ENCODE results near the gene RPA1.
"Not testable (repeated sequence)": the region's sequence is repeated elsewhere in the genome, so short reads cannot be mapped to it uniquely, and the experiment has no call there.

The RPA1 gene

DNA sequence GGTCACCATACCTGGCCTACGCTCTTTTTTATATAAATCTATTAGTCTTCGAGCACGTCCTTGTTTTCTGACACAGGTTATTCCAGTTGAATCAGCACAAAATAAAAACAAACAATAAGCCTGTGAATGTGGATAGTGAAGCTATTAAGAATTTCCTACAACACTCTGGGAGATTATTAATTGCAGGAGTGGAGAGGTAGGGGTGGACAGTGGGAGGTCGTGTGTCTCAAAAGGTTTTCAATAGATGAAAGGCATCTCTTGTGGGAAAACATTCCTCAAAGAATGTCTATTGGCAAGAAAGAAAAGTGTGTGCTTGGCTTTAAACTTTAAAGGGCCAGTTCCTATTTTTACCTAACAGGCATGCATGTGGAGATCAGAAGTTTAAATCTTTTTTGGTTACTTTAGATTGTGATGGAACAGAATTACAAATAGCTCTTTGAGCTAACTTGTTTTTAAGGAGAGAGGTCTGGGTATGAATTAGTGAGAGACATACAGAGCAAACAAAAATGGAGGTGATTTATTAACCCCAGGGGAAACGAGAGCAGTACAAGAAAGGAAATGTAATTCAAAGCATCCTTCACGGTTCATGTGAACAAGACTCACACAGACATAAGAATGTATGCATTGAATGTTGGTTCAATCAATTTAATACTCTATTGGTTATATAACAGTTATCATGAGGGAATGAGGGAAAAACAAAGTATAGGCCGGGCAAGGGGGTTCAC, 9.1 kb upstream of the RPA1 start:
- no peak for DNase-seq

GRCh38 chr17:1829216-1829591, 601 bp upstream of the RPA1 start:
- no peak for DNase-seq

DNA sequence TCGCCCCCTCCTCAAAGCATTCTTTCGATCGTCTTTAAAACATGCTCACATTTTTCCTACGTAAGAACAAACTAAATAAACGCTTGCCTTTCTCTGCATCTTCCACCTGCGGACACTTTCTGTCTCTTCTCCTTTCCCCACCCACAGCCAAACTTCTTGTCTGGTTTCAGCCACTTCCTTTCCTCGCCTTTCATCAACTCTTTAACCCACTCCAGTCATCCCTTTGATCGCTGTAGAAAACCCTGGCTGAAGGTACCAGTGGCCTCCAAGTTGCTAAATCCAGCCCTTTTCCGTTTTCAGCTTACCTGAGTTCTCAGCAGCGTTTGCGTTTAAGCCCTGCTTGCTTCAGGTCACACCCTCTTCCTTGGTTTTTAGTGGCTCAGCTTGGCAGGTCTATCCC, 483 bp downstream of the RPA1 start:
- DNase-seq, result no peak

- peak; percentile 34 for DNase-seq
Observed at GRCh38 chr17:1834380-1835149, 4.8 kb downstream of the RPA1 start.

- no peak for DNase-seq
Observed at GRCh38 chr17:1839516-1839915, 9.7 kb downstream of the RPA1 start.

DNA sequence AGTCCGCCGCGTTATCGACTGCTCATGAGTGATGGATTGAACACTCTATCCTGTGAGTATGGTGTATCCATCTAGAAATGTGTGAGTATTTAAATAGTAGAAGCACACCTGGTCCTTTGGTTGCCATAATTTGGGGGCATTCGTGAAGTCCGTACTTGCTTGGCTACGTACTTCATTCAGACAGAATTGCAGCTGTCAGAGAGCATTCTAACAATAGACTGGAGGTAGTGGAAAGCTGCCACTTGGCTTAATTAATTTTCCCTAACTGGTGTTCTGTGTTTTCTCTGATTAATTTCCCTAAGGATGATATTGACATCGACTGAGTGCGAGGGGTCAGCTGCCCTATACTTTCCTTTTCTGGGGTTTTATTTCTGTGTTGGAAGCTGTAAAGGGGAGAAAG, 14.1 kb downstream of the RPA1 start:
- no peak for DNase-seq

GRCh38 chr17:1847191-1847590, 17.4 kb downstream of the RPA1 start:
- no peak for DNase-seq

DNA sequence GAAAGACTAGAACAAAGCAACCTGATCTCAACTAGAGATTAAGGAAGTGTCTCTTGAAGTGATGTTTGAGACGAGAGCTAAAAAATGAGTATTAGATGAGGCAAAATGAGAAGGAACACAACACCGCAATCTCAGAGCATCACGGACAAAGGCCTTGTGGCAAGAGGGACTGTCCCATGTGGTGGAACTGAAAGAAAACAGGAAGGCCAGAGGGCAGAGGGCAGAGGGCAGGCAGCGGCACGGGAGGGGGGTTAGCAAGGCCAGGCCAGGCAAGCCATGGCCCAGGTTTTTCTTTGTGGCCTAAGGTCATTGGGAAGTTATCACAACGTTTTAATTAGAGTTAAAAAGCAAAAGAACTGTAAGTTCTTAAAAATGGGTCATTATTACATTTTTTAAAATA, 22.5 kb downstream of the RPA1 start:
- no peak for DNase-seq

- no peak for DNase-seq
Observed at GRCh38 chr17:1853698-1854097, 23.9 kb downstream of the RPA1 start.

GRCh38 chr17:1856462-1856861, 26.7 kb downstream of the RPA1 start:
- DNase-seq, result not testable (repeated sequence)

GRCh38 chr17:1860978-1861377, 31.2 kb downstream of the RPA1 start:
- no peak for DNase-seq

DNA sequence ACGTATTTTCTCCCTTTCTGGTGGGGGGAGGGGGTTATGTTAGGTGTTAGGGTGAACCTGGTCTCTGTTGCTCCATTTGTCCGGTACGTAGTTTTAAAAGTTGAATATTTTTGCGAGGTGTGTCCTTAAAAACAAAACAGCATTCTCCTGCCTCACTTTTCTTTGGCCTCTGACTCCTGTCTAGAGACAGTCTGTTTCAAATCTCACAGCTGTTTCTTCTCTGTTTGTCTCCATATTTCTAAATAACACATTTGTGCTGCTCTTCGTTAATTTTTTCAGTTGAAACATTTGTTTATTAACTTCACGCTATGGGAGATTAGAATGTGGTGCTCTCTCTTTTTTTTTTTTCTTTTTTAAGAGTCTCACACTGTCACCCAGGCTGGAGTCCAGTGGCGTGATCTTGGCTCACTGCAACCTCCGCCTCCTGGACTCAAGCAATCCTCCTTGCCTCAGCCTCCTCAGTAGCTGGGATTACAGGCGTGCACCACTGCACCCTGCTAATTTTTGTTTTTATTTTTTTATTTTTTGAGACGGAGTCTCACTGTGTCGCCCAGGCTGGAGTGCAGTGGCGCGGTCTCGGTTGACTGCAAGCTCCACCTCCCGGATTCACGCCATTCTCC, 31.7 kb downstream of the RPA1 start:
- no peak for DNase-seq

GRCh38 chr17:1865252-1866037, 35.6 kb downstream of the RPA1 start:
- DNase-seq, result no peak

DNA sequence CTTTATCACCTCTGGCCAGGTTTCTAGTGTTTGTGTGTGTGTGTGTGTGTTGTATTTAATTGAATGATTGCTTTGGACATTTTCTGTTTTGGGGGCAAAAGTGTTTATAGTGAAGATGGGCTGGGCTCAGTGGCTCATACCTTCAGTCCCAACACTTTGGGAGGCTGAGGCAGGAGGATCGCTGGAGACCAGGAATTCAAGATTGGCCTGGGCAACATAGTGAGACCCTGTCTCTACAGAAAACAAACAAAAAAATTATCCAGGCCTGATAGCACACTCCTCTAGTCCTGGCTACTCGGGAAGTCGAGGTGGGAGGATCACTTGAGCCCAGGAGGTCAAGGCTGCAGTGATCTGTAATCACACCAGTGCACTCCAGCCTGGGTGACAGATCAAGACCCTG, 37.5 kb downstream of the RPA1 start:
- DNase-seq, result no peak

DNA sequence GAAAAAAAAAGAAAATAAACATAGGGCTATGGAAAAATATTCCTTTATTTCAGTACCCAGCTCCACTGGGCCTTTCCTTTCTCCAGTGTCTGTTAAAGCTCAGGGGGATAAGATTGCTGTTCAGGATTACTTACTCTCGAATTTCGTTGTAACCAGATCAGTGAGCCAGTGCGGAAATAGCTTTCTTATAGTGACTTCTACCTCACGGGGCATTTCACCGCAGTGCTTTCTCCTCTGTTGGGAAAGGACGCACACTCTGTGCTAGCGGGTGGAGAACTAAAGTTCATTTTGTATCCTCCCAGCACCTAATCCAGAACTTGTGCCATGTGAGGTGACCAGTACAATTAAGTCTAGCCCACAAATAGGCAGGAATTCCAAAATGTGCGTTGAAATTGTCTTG, 38.3 kb downstream of the RPA1 start:
- no peak for DNase-seq

DNA sequence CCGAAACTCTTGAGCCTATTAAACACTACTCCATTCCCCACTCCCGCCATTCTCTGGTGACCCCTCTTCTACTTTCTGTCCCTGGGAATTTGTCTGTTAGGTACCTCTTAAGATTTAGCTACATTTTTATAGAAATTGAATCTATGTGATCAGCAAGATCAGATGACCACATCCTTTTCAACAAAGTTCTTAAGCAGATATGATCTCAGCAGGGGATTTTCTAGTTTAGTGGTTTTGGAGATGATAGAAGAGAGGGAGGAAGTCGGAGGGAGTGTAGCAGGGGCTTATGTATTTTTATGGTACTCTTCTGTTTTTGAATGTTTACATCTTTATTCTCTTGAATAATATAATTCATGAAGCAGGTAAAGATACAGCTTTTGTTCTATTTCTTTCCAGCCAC, 40.8 kb downstream of the RPA1 start:
- no peak for DNase-seq

DNA sequence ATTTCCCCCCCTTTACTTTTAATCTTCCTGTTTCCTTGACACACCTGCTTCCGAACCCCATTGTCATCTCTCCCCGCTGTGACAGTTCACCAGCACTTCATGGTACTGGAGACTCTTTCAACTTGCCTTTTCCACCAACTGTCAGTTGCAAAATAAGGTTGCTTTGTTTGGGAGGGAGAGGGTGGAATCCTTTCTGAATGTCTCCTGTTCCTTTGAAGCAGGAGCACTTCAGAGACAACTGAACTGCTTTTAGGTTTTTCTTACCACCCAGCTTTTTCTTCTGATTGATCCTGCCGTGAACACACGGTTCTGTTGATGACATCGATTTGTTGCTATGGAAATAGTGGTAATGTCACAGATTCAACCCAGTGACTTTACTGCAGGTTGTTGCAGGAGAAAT, 42.0 kb downstream of the RPA1 start:
- DNase-seq, result no peak

- DNase-seq, result no peak
Observed at GRCh38 chr17:1872254-1872653, 42.4 kb downstream of the RPA1 start.

DNA sequence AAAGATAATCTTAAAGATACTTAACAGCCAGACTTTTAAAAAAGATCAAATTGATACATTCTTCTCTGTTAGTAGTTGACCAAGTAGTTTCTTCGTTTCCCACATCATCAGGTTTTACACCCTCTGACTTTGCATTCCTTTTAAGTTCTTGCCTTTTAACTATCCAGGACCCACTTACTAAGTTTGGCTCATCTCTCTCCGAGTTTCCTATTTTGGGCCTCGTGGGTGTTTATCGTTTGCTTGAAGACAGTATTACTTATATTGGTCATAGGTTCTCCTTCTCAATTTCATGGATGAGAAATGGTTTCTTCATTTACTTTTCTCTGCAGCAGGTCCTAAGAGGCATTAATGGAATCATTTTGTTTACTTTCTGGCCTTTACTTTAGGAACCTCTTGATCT, 43.2 kb downstream of the RPA1 start:
- DNase-seq, result no peak

- DNase-seq, result no peak
Observed at GRCh38 chr17:1873418-1873817, 43.6 kb downstream of the RPA1 start.

DNA sequence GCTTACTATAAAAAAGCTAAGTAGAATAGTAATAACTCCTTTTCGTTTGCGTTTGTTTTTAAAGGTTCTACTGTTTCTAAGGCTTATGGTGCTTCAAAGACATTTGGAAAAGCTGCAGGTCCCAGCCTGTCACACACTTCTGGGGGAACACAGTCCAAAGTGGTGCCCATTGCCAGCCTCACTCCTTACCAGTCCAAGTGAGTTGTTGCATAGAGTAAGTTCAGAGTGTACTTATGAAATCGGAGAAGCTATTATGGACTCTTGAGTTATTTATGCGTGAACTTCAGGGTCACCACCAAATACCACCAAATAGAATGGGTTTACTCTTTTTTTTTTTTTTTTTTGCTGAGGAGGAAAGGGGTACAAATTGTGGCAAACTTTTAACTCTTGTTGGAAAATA, 45.8 kb downstream of the RPA1 start:
- no peak for DNase-seq

GRCh38 chr17:1878419-1879121, 48.8 kb downstream of the RPA1 start:
- peak; percentile 13 for DNase-seq

Measured in stimulated activated naive CD4-positive, alpha-beta T cell treated with Interleukin-2 at 50 U/mL for 16 hours (primary cell).